Measurements from ENCODE around the gene ERVW-1. TPM values are rescaled to one million over a fixed set of nuclear protein-coding genes. Genes with fewer than 3 reads are reported as not detected.

ERVW-1 gene
- total and polyA plus RNA-seq, 2 of the 13 experiments (the other 11 are each of a cell fraction or from before 2014, with no cell fraction given): not detected

DNA sequence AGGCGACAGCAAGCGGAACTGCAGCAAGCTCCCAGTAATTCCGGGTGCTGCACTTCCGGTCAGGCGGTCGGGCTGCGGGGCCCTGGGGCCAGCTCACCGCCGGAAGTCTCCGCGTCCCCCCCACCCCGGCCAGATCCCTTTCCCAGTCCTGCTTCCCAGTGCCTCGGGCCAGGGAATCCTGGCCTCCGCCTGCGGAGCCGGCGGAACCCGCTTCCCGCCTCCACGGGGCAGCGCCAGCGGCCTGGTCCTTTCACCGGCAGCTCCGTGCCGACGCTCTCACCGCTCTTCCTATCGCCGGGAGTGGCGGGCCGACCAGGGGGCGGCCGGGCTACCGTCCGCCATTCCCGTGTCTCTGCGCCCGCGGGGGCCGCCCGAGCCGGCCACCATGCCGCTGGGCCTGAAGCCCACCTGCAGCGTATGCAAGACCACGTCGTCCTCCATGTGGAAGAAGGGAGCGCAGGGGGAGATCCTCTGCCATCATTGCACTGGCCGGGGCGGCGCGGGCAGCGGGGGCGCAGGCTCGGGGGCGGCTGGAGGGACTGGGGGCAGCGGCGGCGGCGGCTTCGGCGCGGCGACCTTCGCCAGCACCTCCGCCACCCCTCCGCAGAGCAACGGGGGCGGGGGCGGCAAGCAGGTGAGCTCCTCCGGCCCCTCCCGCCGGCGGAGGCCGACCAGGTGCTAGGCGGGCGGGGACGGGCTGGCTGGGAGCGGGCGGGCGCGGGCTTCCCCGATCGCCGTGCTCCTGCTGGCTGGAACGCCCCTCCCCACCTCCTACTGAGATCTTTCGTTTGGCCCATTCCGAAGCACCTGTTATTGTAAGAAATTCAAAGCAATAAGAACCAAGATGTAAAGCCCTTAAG, 30.2 kb downstream of the ERVW-1 start, which contains the start of gene GATAD1 (continued):
- no peak for TF ChIP-seq ZNF34 (CRISPR knock-in tag; IDR thresholded peaks at IDR 0.05; ENCODE audit: borderline replicate concordance)
- peak; percentile 39; the same call in 1 of the 2 replicates for TF ChIP-seq ZNF121 (CRISPR knock-in tag; IDR thresholded peaks at IDR 0.05)
- peak; percentile 93 for TF ChIP-seq GABPA (IDR thresholded peaks at IDR 0.05; ENCODE audit: low read depth, low read length)
- TF ChIP-seq GABPA (CRISPR knock-in tag; IDR thresholded peaks at IDR 0.05; ENCODE audit: low read depth): peak; percentile 95
- TF ChIP-seq, protein P1, sequence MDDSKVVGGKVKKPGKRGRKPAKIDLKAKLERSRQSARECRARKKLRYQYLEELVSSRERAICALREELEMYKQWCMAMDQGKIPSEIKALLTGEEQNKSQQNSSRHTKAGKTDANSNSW (CRISPR knock-in tag; IDR thresholded peaks at IDR 0.05; ENCODE audit: borderline replicate concordance): 0 out of 2 replicates have a peak, but pooled peaks have one; percentile 71
- no peak for TF ChIP-seq ESRRA (CRISPR knock-in tag; IDR thresholded peaks at IDR 0.05; ENCODE audit: low read depth)
- peak; percentile 53; the same call in 1 of the 2 replicates for TF ChIP-seq PRMT3 (CRISPR knock-in tag; IDR thresholded peaks at IDR 0.05; ENCODE audit: borderline replicate concordance, low read depth)
- TF ChIP-seq ZNF432 (CRISPR knock-in tag; IDR thresholded peaks at IDR 0.05; ENCODE audit: borderline replicate concordance): no peak
- TF ChIP-seq, protein P2, sequence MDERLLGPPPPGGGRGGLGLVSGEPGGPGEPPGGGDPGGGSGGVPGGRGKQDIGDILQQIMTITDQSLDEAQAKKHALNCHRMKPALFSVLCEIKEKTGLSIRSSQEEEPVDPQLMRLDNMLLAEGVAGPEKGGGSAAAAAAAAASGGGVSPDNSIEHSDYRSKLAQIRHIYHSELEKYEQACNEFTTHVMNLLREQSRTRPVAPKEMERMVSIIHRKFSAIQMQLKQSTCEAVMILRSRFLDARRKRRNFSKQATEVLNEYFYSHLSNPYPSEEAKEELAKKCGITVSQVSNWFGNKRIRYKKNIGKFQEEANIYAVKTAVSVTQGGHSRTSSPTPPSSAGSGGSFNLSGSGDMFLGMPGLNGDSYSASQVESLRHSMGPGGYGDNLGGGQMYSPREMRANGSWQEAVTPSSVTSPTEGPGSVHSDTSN (CRISPR knock-in tag; IDR thresholded peaks at IDR 0.05): no peak
- 0 out of 2 replicates have a peak, but pooled peaks have one; percentile 28 for TF ChIP-seq ZNF839 (CRISPR knock-in tag; IDR thresholded peaks at IDR 0.05; ENCODE audit: borderline replicate concordance)
- TF ChIP-seq ZNF615 (CRISPR knock-in tag; IDR thresholded peaks at IDR 0.05; ENCODE audit: borderline replicate concordance): no peak
- TF ChIP-seq ZNF136 (CRISPR knock-in tag; IDR thresholded peaks at IDR 0.05; ENCODE audit: low read depth): no peak; the same call in 1 of the 2 replicates
- TF ChIP-seq ETV6 (CRISPR knock-in tag; conservative IDR thresholded peaks at IDR 0.05): no peak; the same call in 1 of the 2 replicates
- TF ChIP-seq MXD4 (CRISPR knock-in tag; IDR thresholded peaks at IDR 0.05): no peak; the same call in 1 of the 2 replicates
- TF ChIP-seq ZNF788 (CRISPR knock-in tag; IDR thresholded peaks at IDR 0.05; ENCODE audit: borderline replicate concordance): peak; percentile 78; the same call in 1 of the 2 replicates
- no peak for TF ChIP-seq KLF15 (CRISPR knock-in tag; IDR thresholded peaks at IDR 0.05; ENCODE audit: borderline replicate concordance)
- no peak for TF ChIP-seq TAF15 (IDR thresholded peaks at IDR 0.05; ENCODE audit: low read depth, low read length, poor library complexity, severe bottlenecking)
- TF ChIP-seq RXRA (CRISPR knock-in tag; IDR thresholded peaks at IDR 0.05): peak; percentile 36; the same call in 1 of the 2 replicates
- TF ChIP-seq, protein P3, sequence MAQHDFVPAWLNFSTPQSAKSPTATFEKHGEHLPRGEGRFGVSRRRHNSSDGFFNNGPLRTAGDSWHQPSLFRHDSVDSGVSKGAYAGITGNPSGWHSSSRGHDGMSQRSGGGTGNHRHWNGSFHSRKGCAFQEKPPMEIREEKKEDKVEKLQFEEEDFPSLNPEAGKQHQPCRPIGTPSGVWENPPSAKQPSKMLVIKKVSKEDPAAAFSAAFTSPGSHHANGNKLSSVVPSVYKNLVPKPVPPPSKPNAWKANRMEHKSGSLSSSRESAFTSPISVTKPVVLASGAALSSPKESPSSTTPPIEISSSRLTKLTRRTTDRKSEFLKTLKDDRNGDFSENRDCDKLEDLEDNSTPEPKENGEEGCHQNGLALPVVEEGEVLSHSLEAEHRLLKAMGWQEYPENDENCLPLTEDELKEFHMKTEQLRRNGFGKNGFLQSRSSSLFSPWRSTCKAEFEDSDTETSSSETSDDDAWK (CRISPR knock-in tag; IDR thresholded peaks at IDR 0.05): no peak
- TF ChIP-seq ZNF263 (CRISPR knock-in tag; IDR thresholded peaks at IDR 0.05): peak; percentile 83
- TF ChIP-seq ZMYM4 (CRISPR knock-in tag; IDR thresholded peaks at IDR 0.05): peak; percentile 93
- TF ChIP-seq FOXK1 (CRISPR knock-in tag; IDR thresholded peaks at IDR 0.05; ENCODE audit: borderline replicate concordance, low read depth): peak; percentile 40; the same call in 1 of the 2 replicates
- TF ChIP-seq, protein P4, sequence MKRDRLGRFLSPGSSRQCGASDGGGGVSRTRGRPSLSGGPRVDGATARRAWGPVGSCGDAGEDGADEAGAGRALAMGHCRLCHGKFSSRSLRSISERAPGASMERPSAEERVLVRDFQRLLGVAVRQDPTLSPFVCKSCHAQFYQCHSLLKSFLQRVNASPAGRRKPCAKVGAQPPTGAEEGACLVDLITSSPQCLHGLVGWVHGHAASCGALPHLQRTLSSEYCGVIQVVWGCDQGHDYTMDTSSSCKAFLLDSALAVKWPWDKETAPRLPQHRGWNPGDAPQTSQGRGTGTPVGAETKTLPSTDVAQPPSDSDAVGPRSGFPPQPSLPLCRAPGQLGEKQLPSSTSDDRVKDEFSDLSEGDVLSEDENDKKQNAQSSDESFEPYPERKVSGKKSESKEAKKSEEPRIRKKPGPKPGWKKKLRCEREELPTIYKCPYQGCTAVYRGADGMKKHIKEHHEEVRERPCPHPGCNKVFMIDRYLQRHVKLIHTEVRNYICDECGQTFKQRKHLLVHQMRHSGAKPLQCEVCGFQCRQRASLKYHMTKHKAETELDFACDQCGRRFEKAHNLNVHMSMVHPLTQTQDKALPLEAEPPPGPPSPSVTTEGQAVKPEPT (CRISPR knock-in tag; IDR thresholded peaks at IDR 0.05; ENCODE audit: low read depth): peak; percentile 85
- TF ChIP-seq ZNF382 (CRISPR knock-in tag; IDR thresholded peaks at IDR 0.05; ENCODE audit: borderline replicate concordance): no peak
- 0 out of 2 replicates have a peak, but pooled peaks have one; percentile 20 for TF ChIP-seq ZNF816 (CRISPR knock-in tag; IDR thresholded peaks at IDR 0.05; ENCODE audit: borderline replicate concordance)
